HL-60 (cell line): ENCODE measurements around the gene PFDN4.

ENCODE experiments used
- DNase-seq, 2 experiments: peaks; one replicate each; pipeline ENCODE4 v3.0.0-alpha.2; 2010 to 2020; ENCODE audit warnings: low read depth in 1 of 2, low spot score in 1 of 2
- H3K27ac ChIP-seq: fragments of 250-450 bp; sonication (Bioruptor Pico); replicated peaks from 2 replicates; pipeline ENCODE4 v1.5.1; 2020; ENCODE audit warnings: mild to moderate bottlenecking, moderate library complexity
- H3K27me3 ChIP-seq: fragments of 250-450 bp; sonication (Bioruptor Pico); 2 replicates; pipeline ENCODE4 v1.5.1; 2021; ENCODE audit warnings: mild to moderate bottlenecking, moderate library complexity; ENCODE audit not compliant: insufficient read depth, poor library complexity, severe bottlenecking
- H3K4me3 ChIP-seq: replicated peaks from 2 replicates; pipeline ENCODE4 v1.5.1; 2011; ENCODE audit warnings: mild to moderate bottlenecking, control low read depth, low read length; ENCODE audit not compliant: insufficient read depth
- GABPA ChIP-seq: IDR thresholded peaks from 2 replicates; pipeline ENCODE4 v1.6.1; 2012; ENCODE audit warnings: low read depth
- POLR2AphosphoS5 ChIP-seq: IDR thresholded peaks from 2 replicates; pipeline ENCODE4 v1.6.1; 2012; ENCODE audit warnings: low read depth
- SPI1 ChIP-seq: IDR thresholded peaks from 2 replicates; pipeline ENCODE4 v1.6.1; 2012; ENCODE audit warnings: low read depth, mild to moderate bottlenecking, borderline replicate concordance
- TF ChIP-seq, protein P1 (sequence below): IDR thresholded peaks from 2 replicates; pipeline ENCODE4 v1.6.1; 2012; ENCODE audit warnings: low read depth; ENCODE audit not compliant: insufficient replicate concordance
- TF ChIP-seq, protein P2 (sequence below): IDR thresholded peaks from one replicate; pipeline ENCODE4 v1.5.1; 2011; ENCODE audit warnings: low read length, control low read depth, inconsistent platforms; ENCODE audit not compliant: insufficient read depth

PFDN4 gene

DNA sequence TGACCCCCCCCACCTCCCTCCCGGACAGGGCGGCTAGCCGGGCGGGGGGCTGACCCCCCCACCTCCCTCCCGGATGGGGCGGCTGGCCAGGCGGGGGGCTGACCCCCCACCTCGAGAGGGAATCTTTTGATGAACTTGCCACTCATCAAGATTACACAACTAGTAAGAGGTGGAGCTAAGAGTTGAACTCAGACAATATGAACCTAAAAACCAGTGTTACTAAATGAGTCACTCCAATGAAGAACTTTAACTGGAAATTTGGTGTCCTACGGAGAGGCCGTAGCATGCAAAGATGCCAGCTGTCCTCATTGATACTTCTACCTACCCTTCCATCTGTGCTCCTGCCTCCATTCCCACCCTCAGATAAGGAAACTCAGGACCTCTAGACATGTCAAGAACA is 42.8 kb downstream of the PFDN4 start:
- Histone ChIP-seq H3K27me3 (no peaks in the 10 kb centered on the region), H3K4me3 (no peak overlapping the region), H3K27ac (no peak overlapping the region)
- no peak for DNase-seq
- TF ChIP-seq GABPA (no peak), SPI1 (no peak), POLR2AphosphoS5 (no peak)
- TF ChIP-seq, protein P1, sequence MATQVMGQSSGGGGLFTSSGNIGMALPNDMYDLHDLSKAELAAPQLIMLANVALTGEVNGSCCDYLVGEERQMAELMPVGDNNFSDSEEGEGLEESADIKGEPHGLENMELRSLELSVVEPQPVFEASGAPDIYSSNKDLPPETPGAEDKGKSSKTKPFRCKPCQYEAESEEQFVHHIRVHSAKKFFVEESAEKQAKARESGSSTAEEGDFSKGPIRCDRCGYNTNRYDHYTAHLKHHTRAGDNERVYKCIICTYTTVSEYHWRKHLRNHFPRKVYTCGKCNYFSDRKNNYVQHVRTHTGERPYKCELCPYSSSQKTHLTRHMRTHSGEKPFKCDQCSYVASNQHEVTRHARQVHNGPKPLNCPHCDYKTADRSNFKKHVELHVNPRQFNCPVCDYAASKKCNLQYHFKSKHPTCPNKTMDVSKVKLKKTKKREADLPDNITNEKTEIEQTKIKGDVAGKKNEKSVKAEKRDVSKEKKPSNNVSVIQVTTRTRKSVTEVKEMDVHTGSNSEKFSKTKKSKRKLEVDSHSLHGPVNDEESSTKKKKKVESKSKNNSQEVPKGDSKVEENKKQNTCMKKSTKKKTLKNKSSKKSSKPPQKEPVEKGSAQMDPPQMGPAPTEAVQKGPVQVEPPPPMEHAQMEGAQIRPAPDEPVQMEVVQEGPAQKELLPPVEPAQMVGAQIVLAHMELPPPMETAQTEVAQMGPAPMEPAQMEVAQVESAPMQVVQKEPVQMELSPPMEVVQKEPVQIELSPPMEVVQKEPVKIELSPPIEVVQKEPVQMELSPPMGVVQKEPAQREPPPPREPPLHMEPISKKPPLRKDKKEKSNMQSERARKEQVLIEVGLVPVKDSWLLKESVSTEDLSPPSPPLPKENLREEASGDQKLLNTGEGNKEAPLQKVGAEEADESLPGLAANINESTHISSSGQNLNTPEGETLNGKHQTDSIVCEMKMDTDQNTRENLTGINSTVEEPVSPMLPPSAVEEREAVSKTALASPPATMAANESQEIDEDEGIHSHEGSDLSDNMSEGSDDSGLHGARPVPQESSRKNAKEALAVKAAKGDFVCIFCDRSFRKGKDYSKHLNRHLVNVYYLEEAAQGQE, result no peak
- TF ChIP-seq, protein P2, sequence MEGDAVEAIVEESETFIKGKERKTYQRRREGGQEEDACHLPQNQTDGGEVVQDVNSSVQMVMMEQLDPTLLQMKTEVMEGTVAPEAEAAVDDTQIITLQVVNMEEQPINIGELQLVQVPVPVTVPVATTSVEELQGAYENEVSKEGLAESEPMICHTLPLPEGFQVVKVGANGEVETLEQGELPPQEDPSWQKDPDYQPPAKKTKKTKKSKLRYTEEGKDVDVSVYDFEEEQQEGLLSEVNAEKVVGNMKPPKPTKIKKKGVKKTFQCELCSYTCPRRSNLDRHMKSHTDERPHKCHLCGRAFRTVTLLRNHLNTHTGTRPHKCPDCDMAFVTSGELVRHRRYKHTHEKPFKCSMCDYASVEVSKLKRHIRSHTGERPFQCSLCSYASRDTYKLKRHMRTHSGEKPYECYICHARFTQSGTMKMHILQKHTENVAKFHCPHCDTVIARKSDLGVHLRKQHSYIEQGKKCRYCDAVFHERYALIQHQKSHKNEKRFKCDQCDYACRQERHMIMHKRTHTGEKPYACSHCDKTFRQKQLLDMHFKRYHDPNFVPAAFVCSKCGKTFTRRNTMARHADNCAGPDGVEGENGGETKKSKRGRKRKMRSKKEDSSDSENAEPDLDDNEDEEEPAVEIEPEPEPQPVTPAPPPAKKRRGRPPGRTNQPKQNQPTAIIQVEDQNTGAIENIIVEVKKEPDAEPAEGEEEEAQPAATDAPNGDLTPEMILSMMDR, result no peak

DNA sequence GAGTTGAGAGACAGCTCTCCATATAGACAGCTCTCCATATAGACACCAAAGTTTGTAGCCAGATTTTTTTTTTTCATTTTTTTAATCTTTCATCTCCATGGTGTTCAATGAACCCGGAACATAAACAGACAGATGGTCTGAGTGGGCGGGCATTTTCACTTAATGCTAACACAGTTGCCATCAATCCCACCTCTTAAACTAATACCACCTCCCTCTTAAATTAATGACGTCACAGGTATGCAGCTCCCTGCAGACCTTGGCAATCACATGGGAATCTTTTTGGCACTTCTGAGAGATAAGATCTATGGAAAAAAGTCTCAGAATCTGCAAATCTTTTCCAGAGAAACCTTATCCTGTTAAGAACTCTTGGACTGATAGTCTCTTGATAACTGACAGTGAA is 43.2 kb downstream of the PFDN4 start:
- no peak overlapping the region for H3K27ac ChIP-seq
- H3K27me3 ChIP-seq, result no peaks in the 10 kb centered on the region
- H3K4me3 ChIP-seq, result no peak overlapping the region
- TF ChIP-seq SPI1 (no peak), GABPA (no peak), POLR2AphosphoS5 (no peak)
- TF ChIP-seq, protein P2, result no peak
- TF ChIP-seq, protein P1, result no peak
- no peak for DNase-seq

DNA sequence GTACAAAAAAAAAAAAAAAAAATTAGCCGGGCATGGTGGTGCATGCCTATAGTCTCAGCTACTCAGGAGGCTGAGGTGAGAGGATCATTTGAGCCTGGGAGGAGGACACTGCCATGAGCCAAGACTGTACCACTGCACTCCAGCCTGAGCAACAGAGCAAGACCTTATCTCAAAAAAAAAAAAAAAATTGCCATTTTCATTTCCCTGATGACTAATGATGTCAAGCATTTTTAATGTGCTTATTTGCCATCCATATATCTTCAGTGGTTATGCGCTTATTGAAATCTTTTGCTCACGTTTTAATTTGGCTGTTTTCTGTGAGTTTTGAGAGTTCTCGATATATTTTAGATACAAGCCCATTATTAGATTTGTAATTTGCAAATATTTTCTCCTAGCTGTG is 46.7 kb downstream of the PFDN4 start:
- DNase-seq, result no peak
- TF ChIP-seq, protein P1, result no peak
- Histone ChIP-seq H3K27ac (no peak overlapping the region), H3K27me3 (no peaks in the 10 kb centered on the region), H3K4me3 (no peak overlapping the region)

DNA sequence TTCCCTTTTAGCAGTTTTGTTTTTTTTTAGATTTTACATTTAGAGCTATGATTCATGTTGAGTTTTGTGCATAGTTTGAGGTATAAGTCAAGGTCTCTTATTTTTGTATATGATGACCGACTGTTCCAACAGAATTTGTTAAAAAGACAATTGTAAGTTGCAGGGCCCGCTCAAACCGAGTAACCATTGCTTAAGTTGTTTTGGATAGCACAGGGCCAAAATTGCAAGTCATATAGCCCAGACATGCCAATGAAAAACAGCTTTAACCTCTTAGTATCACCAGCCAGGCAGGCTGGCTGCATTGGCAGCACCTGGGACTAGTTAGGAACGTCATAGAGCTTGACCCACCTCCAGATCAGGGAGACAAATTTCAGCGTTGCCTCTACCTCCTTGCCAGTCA is 47.3 kb downstream of the PFDN4 start:
- no peak for DNase-seq
- H3K27ac ChIP-seq, result no peak overlapping the region
- TF ChIP-seq, protein P1, result no peak
- TF ChIP-seq POLR2AphosphoS5 (no peak), GABPA (no peak)
- TF ChIP-seq, protein P2, result no peak
- H3K27me3 ChIP-seq, result no peaks in the 10 kb centered on the region
- no peak overlapping the region for H3K4me3 ChIP-seq
